ENCODE data around the gene FKBP6.

- TF ChIP-seq CTCF (conservative IDR thresholded peaks at IDR 0.05 in 1 of 2, IDR thresholded peaks at IDR 0.05 in 1 of 2; ENCODE audit: low read depth in 1 of 2, low read length in 2 of 2) (no peak), EZH2 (IDR thresholded peaks at IDR 0.05; ENCODE audit: low read length, missing control alignments) (no peak)
Measured at GRCh38 chr7:73364006-73364728, 36.2 kb downstream of the FKBP6 start.
